ENCODE data around the gene PCP4L1. TPM values are rescaled to one million over a fixed set of nuclear protein-coding genes. Genes with fewer than 3 reads are reported as not detected.
A peak's percentile ranks its signal among the peaks of the same experiment; 100 is the strongest.

The PCP4L1 gene
- total RNA-seq, 4 donors from 2014 or later, result 1.6 to 13.8 (median 5.7) TPM

- WGBS, 2 donors (ENCODE audit: low coverage in 1 of 2), result 73 to 83% methylated on average over 3 to 5 of the region's 5 CpGs
- Histone ChIP-seq H3K9me3 (no peaks in the 10 kb centered on the region), H3K27ac (no peak overlapping the region), H3K36me3 (no peaks in the 10 kb centered on the region), H3K27me3 (peaks cover 14% of the 10 kb centered on the region), H3K4me3 (no peak overlapping the region), H3K4me1 (peaks cover 0 to 37% (median 7%) of the 10 kb centered on the region in 3 donors)
- TF ChIP-seq EP300 (IDR thresholded peaks at IDR 0.05) (no peak), POLR2AphosphoS5 (IDR thresholded peaks at IDR 0.05) (no peak), CTCF (IDR thresholded peaks at IDR 0.05) (no peak), POLR2A (IDR thresholded peaks at IDR 0.05) (no peak)
- ATAC-seq, result no peak
These were observed 6.8 kb downstream of the PCP4L1 start for GRCh38 chr1:161265305-161265704.

DNA sequence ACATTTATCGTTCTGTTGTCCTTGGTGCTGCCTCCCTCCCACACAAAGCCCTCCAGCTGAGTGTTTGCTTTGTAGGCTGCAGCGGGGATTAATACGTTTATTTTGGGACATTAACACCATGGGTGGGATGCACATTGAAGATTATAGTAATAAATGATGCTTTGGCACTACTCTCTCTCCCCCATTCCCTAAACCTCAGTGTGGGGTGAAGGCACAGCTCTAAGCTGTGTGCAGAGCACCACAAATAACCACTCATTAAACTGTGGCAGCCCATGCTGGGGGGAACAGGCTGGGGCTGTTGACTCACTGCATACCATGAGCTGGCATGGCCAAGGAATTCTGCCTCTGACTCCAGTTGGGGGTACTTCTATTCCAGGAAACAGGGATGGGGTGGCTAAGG is 7.7 kb downstream of the PCP4L1 start:
- Histone ChIP-seq H3K27ac (peak overlapping the region in 3 of 4 donors; percentile 7 to 35 (median 32)), H3K4me1 (peaks cover 0 to 28% (median 7%) of the 10 kb centered on the region in 3 donors), H3K36me3 (no peaks in the 10 kb centered on the region), H3K4me3 (no peak overlapping the region), H3K9me3 (no peaks in the 10 kb centered on the region), H3K27me3 (peaks cover 5% of the 10 kb centered on the region)
- no peak for ATAC-seq
- TF ChIP-seq CTCF (IDR thresholded peaks at IDR 0.05) (no peak), EP300 (IDR thresholded peaks at IDR 0.05) (no peak), POLR2AphosphoS5 (IDR thresholded peaks at IDR 0.05) (no peak), POLR2A (IDR thresholded peaks at IDR 0.05) (no peak)
- WGBS, 2 donors (ENCODE audit: low coverage in 1 of 2), result 28% methylated on average over 3 of the region's 3 CpGs; no CpG with 5 or more reads in 1 of the 2 donors

DNA sequence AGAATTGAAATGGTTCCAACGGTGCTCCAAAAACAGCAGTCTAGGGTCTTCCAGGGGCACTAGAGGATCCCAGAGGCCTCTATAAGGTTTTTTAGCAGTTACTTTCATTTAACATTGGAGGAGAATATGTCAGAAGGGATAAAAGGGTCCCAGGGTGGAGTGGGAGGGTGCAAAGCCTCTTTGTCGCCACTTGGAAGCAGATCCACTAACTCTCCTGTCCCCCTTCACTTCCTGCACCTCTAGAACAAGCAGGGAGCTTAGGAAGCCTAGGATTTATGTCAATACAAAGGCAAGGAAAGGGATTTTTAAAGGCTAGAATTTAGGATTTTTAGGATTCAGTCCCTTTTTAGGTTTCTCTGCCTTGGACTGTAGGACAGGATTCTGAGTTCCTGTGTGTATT is 8.3 kb downstream of the PCP4L1 start:
- ATAC-seq, result no peak
- TF ChIP-seq EP300 (IDR thresholded peaks at IDR 0.05), result no peak
- TF ChIP-seq POLR2AphosphoS5 (IDR thresholded peaks at IDR 0.05), result no peak
- TF ChIP-seq CTCF (IDR thresholded peaks at IDR 0.05), result no peak
- TF ChIP-seq POLR2A (IDR thresholded peaks at IDR 0.05), result no peak
- H3K36me3 ChIP-seq, result no peaks in the 10 kb centered on the region
- H3K4me3 ChIP-seq, result no peak overlapping the region
- no peaks in the 10 kb centered on the region for H3K9me3 ChIP-seq
- no peaks in the 10 kb centered on the region for H3K27me3 ChIP-seq
- peak overlapping the region in 3 of 4 donors; percentile 7 to 51 (median 32) for H3K27ac ChIP-seq
- H3K4me1 ChIP-seq, result peaks cover 0 to 21% (median 7%) of the 10 kb centered on the region in 3 donors
- 13 to 55% methylated on average over 1 to 2 of the region's 2 CpGs for WGBS, 2 donors (ENCODE audit: low coverage in 1 of 2)

DNA sequence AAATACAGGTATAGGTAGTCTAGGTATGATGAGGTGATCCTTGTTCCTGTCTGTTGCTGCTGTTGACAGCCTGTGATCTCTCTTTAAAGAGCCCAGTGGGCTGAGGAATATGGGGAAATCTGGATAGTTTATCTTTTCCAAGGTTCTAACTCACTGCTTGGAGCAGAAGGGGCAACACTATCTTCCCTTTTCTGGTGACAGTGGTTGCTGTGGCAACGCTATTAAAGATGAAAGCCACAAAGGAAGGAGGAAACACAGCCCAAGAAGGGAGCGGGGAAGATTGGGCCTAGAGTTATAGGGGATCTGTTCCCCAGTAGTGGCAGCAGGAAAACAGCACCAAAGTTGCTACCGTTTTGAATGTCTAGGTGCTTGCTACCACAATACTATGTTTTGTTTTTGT is 8.8 kb downstream of the PCP4L1 start:
- H3K27ac ChIP-seq, result peak overlapping the region in 3 of 4 donors; percentile 7 to 51 (median 32)
- TF ChIP-seq POLR2AphosphoS5 (IDR thresholded peaks at IDR 0.05) (no peak), POLR2A (IDR thresholded peaks at IDR 0.05) (no peak), CTCF (IDR thresholded peaks at IDR 0.05) (no peak), EP300 (IDR thresholded peaks at IDR 0.05) (no peak)
- H3K9me3 ChIP-seq, result no peaks in the 10 kb centered on the region
- no peak for ATAC-seq
- peaks cover 0 to 20% (median 7%) of the 10 kb centered on the region in 3 donors for H3K4me1 ChIP-seq
- WGBS, 2 donors (ENCODE audit: low coverage in 1 of 2), result 57 to 68% methylated on average over 3 of the region's 3 CpGs
- H3K27me3 ChIP-seq, result no peaks in the 10 kb centered on the region
- H3K4me3 ChIP-seq, result no peak overlapping the region
- no peaks in the 10 kb centered on the region for H3K36me3 ChIP-seq

GRCh38 chr1:161273402-161273801 is 14.9 kb downstream of the PCP4L1 start:
- no peaks in the 10 kb centered on the region for H3K27me3 ChIP-seq

More at GRCh38 chr1:161273402-161273801, 14.9 kb downstream of the PCP4L1 start:
- no peak for ATAC-seq
- H3K36me3 ChIP-seq, result no peaks in the 10 kb centered on the region
- H3K4me1 ChIP-seq, result peaks cover 0 to 10% (median 0%) of the 10 kb centered on the region in 3 donors
- WGBS, 2 donors (ENCODE audit: low coverage in 1 of 2), result 23 to 46% methylated on average over 2 to 3 of the region's 3 CpGs
- TF ChIP-seq CTCF (IDR thresholded peaks at IDR 0.05) (no peak), EP300 (IDR thresholded peaks at IDR 0.05) (no peak), POLR2A (IDR thresholded peaks at IDR 0.05) (no peak), POLR2AphosphoS5 (IDR thresholded peaks at IDR 0.05) (no peak)
- no peak overlapping the region for H3K27ac ChIP-seq
- no peak overlapping the region for H3K4me3 ChIP-seq
- no peaks in the 10 kb centered on the region for H3K9me3 ChIP-seq
